A673 (cell line): Measurements from ENCODE around the gene PKN2. TPM values are rescaled to one million over a fixed set of nuclear protein-coding genes. Genes with fewer than 3 reads are reported as not detected.
A peak's percentile ranks its signal among the peaks of the same experiment; 100 is the strongest.
"Not testable (repeated sequence)": the region's sequence is repeated elsewhere in the genome, so short reads cannot be mapped to it uniquely, and the experiment has no call there.

Experiments used
- BruUV-seq: library from RNA; stranded (reverse); fragments of 400-500 nt; replicated peaks from 2 replicates; lab custom pipeline; 2021; lab: Mats Ljungman, UMichigan
- CTCF ChIA-PET: fragments of 300-600 bp; sonication (Branson Sonifier 250); formaldehyde crosslinking; loops from one replicate; lab custom pipeline; 2022; ENCODE audit warnings: antibody characterized with exemption; lab: Charles Lee
- POLR2A ChIA-PET: fragments of 300-600 bp; sonication (Branson Sonifier 250); formaldehyde crosslinking; loops from one replicate; lab custom pipeline; 2022; ENCODE audit warnings: antibody characterized with exemption; ENCODE audit not compliant: low non-redundant PET; lab: Charles Lee
- DNase-seq: peaks from one replicate; pipeline ENCODE4 v3.0.0-alpha.2; 2015; ENCODE audit warnings: low spot score
- H3K27ac ChIP-seq: fragments of 200-600 bp; sonication (generic); 2 replicates; pipeline ENCODE4 v1.5.1; 2016; ENCODE audit warnings: mixed run types, low read depth, mild to moderate bottlenecking, mixed read lengths, antibody characterized with exemption, low read length; ENCODE audit not compliant: poor library complexity, severe bottlenecking
- H3K27me3 ChIP-seq: fragments of 200-600 bp; sonication (generic); replicated peaks from 2 replicates; pipeline ENCODE4 v1.6.1; 2017; ENCODE audit warnings: mixed run types, low read depth, mild to moderate bottlenecking, mixed read lengths, antibody characterized with exemption, low read length; ENCODE audit not compliant: insufficient read depth, poor library complexity
- H3K36me3 ChIP-seq: fragments of 200-600 bp; sonication (generic); 2 replicates; pipeline ENCODE4 v1.6.1; 2016; ENCODE audit warnings: mixed run types, mild to moderate bottlenecking, mixed read lengths, antibody characterized with exemption, low read length; ENCODE audit not compliant: insufficient read depth, poor library complexity, severe bottlenecking
- H3K4me1 ChIP-seq: fragments of 200-600 bp; sonication (generic); 2 replicates; pipeline ENCODE4 v1.6.1; 2017; ENCODE audit warnings: mixed run types, mild to moderate bottlenecking, mixed read lengths, antibody characterized with exemption, low read length; ENCODE audit not compliant: insufficient read depth, poor library complexity, severe bottlenecking
- H3K4me3 ChIP-seq: fragments of 200-600 bp; sonication (generic); 2 replicates; pipeline ENCODE4 v1.5.1; 2016; ENCODE audit warnings: low read depth, mixed run types, mild to moderate bottlenecking, mixed read lengths, low read length; ENCODE audit not compliant: poor library complexity, severe bottlenecking
- H3K9me3 ChIP-seq: fragments of 200-600 bp; sonication (generic); 2 replicates; pipeline ENCODE4 v1.6.1; 2016; ENCODE audit warnings: mixed run types, low read depth, mild to moderate bottlenecking, mixed read lengths, antibody characterized with exemption, low read length; ENCODE audit not compliant: poor library complexity, severe bottlenecking
- CTCF ChIP-seq: fragments of 300-800, 200-600 bp; sonication (generic); conservative IDR thresholded peaks from 2 replicates; pipeline ENCODE4 v1.5.1; 2017; ENCODE audit warnings: low read depth, mild to moderate bottlenecking, antibody characterized with exemption, low read length, moderate library complexity, mixed read lengths
- EZH2 ChIP-seq: fragments of 200-600 bp; sonication (generic); IDR thresholded peaks from 2 replicates; pipeline ENCODE4 v1.6.1; 2017; ENCODE audit warnings: borderline replicate concordance, low read depth, mild to moderate bottlenecking, mixed read lengths, antibody characterized with exemption, low read length; ENCODE audit not compliant: poor library complexity, severe bottlenecking
- intact Hi-C: fragments of 100-400 bp; cut with micrococcal nuclease; formaldehyde crosslinking; loops from one replicate; pipeline ENCODE4 v1.10.0; 2022; ENCODE audit not compliant: unreplicated experiment
- total RNA-seq: library from RNA; stranded (reverse); gene quantifications from 2 replicates; pipeline ENCODE4 v1.2.3, GENCODE V29; 2021

The PKN2 gene
- total RNA-seq, 1 experiment from 2014 or later, result 55.6 TPM

- no peak overlapping the region for H3K4me3 ChIP-seq
- peaks cover 12% of the 10 kb centered on the region for H3K4me1 ChIP-seq
- BruUV-seq, result no TSS peak
- intact Hi-C loops, result loop anchor here (2.0 to 5.0 kb wide), 3 partner anchors 140 to 270 kb away; no protein-coding TSS in a partner anchor
- peak; percentile 59 for DNase-seq
- CTCF ChIA-PET, result no interaction called here
- POLR2A ChIA-PET, result no interaction called here
- H3K36me3 ChIP-seq, result no peaks in the 10 kb centered on the region
- no peaks in the 10 kb centered on the region for H3K9me3 ChIP-seq
- no peaks in the 10 kb centered on the region for H3K27me3 ChIP-seq
- peak; percentile 66 for TF ChIP-seq CTCF
- TF ChIP-seq EZH2, result no peak
- no peak overlapping the region for H3K27ac ChIP-seq
Measured at GRCh38 chr1:88877382-88877825, 193.3 kb downstream of the PKN2 start.

- peaks cover 4% of the 10 kb centered on the region for H3K36me3 ChIP-seq
- H3K27me3 ChIP-seq, result no peaks in the 10 kb centered on the region
- H3K4me3 ChIP-seq, result no peak overlapping the region
- H3K27ac ChIP-seq, result no peak overlapping the region
- CTCF ChIA-PET, result no interaction called here
- POLR2A ChIA-PET, result no interaction called here
- TF ChIP-seq EZH2 (no peak), CTCF (no peak)
- H3K4me1 ChIP-seq, result peaks cover 12% of the 10 kb centered on the region
- no TSS peak for BruUV-seq
- DNase-seq, result no peak
- intact Hi-C loops, result loop anchor here (2.0 to 5.0 kb wide), 3 partner anchors 141 to 271 kb away; no protein-coding TSS in a partner anchor
- no peaks in the 10 kb centered on the region for H3K9me3 ChIP-seq
Measured at GRCh38 chr1:88877911-88878310, 193.8 kb downstream of the PKN2 start.

GRCh38 chr1:88878731-88879130 is 194.7 kb downstream of the PKN2 start:
- intact Hi-C loops, result loop anchor here (5.0 kb wide), 2 partner anchors 141 to 271 kb away; no protein-coding TSS in a partner anchor
- Histone ChIP-seq H3K27me3 (no peaks in the 10 kb centered on the region), H3K4me1 (peaks cover 12% of the 10 kb centered on the region), H3K4me3 (no peak overlapping the region), H3K27ac (no peak overlapping the region), H3K36me3 (peaks cover 12% of the 10 kb centered on the region), H3K9me3 (no peaks in the 10 kb centered on the region)
- no peak for DNase-seq
- CTCF ChIA-PET, result no interaction called here
- POLR2A ChIA-PET, result no interaction called here
- no TSS peak for BruUV-seq
- TF ChIP-seq CTCF, result no peak
- no peak for TF ChIP-seq EZH2

GRCh38 chr1:88880717-88881116 is 196.6 kb downstream of the PKN2 start:
- H3K27me3 ChIP-seq, CTCF ChIA-PET, BruUV-seq, DNase-seq, H3K4me1 ChIP-seq, H3K9me3 ChIP-seq, intact Hi-C loops, POLR2A ChIA-PET, H3K4me3 ChIP-seq, H3K27ac ChIP-seq: not testable (repeated sequence)
- H3K36me3 ChIP-seq, result peaks cover 23% of the 10 kb centered on the region
